Measurements from ENCODE around the gene KCNK18.

GRCh38 chr10:117246997-117247671 lies 49.8 kb downstream of the KCNK18 start:
- no peak for TF ChIP-seq CTCF (IDR thresholded peaks at IDR 0.05)
- TF ChIP-seq POLR2AphosphoS5 (IDR thresholded peaks at IDR 0.05), result no peak

All from breast epithelium (tissue), 3 donors.